ENCODE data around the gene TRIM56. TPM values are rescaled to one million over a fixed set of nuclear protein-coding genes. Genes with fewer than 3 reads are reported as not detected.
A peak's percentile ranks its signal among the peaks of the same experiment; 100 is the strongest.

Gene TRIM56
- total and polyA plus RNA-seq, 2 of the 13 experiments (the other 11 are each of a cell fraction or from before 2014, with no cell fraction given): 3.2 to 7.1 TPM

GRCh38 chr7:101099969-101100781 lies 14.9 kb downstream of the TRIM56 start (continued):
- TF ChIP-seq MAZ (IDR thresholded peaks at IDR 0.05; ENCODE audit: borderline replicate concordance, low read depth, low read length) (peak; percentile 70), MAZ (CRISPR knock-in tag; IDR thresholded peaks at IDR 0.05; ENCODE audit: low read depth) (peak; percentile 55), SIX4 (CRISPR knock-in tag; IDR thresholded peaks at IDR 0.05) (no peak), CREB3 (CRISPR knock-in tag; IDR thresholded peaks at IDR 0.05) (no peak), ZNF687 (CRISPR knock-in tag; IDR thresholded peaks at IDR 0.05) (peak; percentile 94), ZNF777 (CRISPR knock-in tag; IDR thresholded peaks at IDR 0.05) (no peak), ZZZ3 (CRISPR knock-in tag; IDR thresholded peaks at IDR 0.05; ENCODE audit: borderline replicate concordance) (no peak), ZNF530 (CRISPR knock-in tag; IDR thresholded peaks at IDR 0.05; ENCODE audit: low read depth) (no peak), ZNF652 (CRISPR knock-in tag; IDR thresholded peaks at IDR 0.05; ENCODE audit: borderline replicate concordance, low read depth) (no peak), RAD51 (IDR thresholded peaks at IDR 0.05; ENCODE audit: borderline replicate concordance) (no peak), HOMEZ (CRISPR knock-in tag; IDR thresholded peaks at IDR 0.05; ENCODE audit: low read depth) (no peak), SSRP1 (CRISPR knock-in tag; IDR thresholded peaks at IDR 0.05) (peak; percentile 49; the same call in 1 of the 2 replicates), SRY (CRISPR knock-in tag; IDR thresholded peaks at IDR 0.05) (no peak), YEATS4 (CRISPR knock-in tag; IDR thresholded peaks at IDR 0.05; ENCODE audit: borderline replicate concordance) (peak; percentile 39; the same call in 1 of the 2 replicates), ATF7 (IDR thresholded peaks at IDR 0.05) (no peak), ATF7 (CRISPR knock-in tag; IDR thresholded peaks at IDR 0.05) (no peak; the same call in 1 of the 2 replicates), ATF4 (CRISPR knock-in tag; IDR thresholded peaks at IDR 0.05) (no peak), MTF1 (CRISPR knock-in tag; IDR thresholded peaks at IDR 0.05) (no peak), TERF1 (CRISPR knock-in tag; IDR thresholded peaks at IDR 0.05) (no peak), MYNN (CRISPR knock-in tag; IDR thresholded peaks at IDR 0.05; ENCODE audit: low read depth) (no peak), NCOA2 (CRISPR knock-in tag; IDR thresholded peaks at IDR 0.05) (0 out of 2 replicates have a peak, but pooled peaks have one; percentile 17)
